Measurements from ENCODE around the gene EPC1.
"Not testable (repeated sequence)": the region's sequence is repeated elsewhere in the genome, so short reads cannot be mapped to it uniquely, and the experiment has no call there.

The EPC1 gene

GRCh38 chr10:32298075-32298812 lies 48.7 kb downstream of the EPC1 start:
- in situ Hi-C loops (cut with MboI; ENCODE audit: low sequenced_read_pairs) = no loop called here

DNA sequence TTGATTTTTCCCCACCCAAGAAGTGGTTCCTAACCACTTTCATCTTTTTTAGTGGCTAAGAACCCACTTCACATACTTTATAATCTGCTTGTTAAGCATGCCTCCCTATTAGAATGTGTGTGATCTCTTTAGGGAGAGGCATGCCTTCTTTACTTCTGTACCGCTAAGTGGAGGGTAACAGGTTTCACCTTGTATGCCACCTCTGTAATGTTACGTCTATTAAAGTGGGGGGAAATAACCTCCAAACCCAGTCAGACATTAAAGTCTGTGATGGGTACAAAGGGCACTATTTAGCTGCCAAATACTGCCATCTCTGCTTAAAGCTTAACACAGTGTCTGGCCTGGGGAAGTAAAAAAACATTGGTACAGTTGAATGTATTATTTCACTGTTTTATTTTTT lies 51.9 kb downstream of the EPC1 start:
- in situ Hi-C loops (cut with MboI; ENCODE audit: low sequenced_read_pairs) = no loop called here

GRCh38 chr10:32293581-32293980 lies 53.4 kb downstream of the EPC1 start:
- in situ Hi-C loops (cut with MboI; ENCODE audit: low sequenced_read_pairs) = no loop called here

GRCh38 chr10:32279795-32280194 lies 67.2 kb downstream of the EPC1 start:
- in situ Hi-C loops (cut with MboI; ENCODE audit: low sequenced_read_pairs) = no loop called here

DNA sequence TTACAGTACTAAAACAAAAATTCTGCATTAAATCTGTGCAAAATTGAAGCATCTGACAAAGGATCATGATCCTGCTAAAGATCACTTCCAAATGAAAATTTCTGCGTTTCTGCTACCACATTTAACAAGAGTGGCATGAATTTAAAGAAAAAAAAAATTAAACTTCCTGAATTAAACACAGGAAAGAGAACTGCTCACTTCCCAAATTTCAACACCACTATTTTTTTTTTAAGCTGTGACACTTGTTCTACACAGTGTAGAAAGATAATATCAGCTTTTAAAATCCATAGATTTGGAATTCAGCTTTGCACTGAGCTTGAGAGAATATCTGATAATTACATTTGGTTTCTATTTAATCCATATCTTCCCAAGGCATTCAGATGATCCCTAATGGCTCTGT lies 73.6 kb downstream of the EPC1 start:
- in situ Hi-C loops (cut with MboI; ENCODE audit: low sequenced_read_pairs) = no loop called here

DNA sequence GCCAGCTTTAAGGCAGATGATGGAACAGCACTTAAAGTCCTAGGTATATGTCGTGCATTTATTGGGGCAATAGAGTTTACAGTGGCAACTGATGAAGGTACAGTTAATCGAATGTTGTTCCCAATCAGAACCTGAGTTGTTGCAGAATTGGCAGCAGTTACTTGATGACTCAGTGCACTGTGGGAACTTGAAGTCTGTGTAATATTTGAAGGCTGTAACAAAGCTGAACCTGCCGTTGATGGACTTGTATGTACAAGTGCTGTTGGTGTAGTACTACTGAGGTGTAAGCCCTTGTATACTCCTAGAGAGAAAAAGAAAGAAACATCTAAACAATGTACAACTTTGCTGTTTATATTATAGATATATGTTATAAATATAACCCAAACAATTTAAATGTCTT lies 75.3 kb downstream of the EPC1 start:
- in situ Hi-C loops (cut with MboI; ENCODE audit: low sequenced_read_pairs) = no loop called here

DNA sequence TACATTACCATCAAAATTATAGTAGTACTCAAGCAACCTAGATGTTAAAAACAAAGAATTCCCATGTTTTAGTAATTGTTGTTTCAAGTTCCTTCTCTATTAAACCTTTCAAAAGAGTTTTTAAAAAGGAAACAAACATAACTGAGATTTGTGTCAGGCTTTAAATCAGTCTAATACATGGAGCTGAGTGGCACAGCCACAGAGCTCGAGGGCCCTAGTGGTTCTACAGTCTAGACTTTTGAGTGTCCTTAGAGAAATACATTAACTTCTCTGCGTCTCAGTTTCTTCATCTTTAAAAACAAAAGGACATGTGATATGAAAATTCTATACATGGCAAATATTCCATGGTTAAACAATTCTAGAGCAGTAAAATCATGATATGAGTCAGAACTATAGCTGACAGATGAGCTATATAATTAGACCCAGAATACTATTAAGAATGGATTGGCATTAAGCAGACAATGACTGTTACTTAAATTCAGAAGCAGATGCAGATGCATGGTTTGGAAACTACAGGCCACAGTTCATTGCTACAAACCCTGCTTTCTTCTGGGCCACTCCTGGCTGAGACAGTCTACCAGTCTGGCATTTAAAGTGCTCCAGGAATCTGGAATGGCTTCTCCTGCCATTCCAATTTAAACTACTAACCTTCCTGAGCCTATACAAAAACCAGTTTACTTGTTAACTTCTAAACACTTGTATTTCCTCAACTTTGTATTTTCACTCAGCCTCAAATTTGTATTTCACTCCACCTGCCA lies 77.4 kb downstream of the EPC1 start:
- in situ Hi-C loops (cut with MboI; ENCODE audit: low sequenced_read_pairs) = no loop called here

DNA sequence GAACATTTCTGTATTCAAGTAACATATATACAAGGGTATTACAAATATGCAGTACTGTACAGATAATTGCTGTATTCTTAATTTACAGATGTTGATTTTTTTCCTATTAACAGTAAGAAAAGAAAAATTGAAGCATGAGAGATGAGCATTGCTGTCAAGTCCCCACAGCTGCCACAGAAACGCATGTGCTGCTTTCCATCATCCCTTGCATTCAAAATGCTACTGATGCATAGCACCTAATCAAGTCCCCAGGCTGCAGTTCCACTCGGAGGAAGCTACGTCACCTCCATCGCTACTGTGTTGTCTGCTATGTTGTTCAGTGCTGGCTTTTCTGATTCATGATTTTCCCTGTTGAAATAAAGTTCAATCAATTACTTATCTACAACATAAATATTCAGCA lies 78.2 kb downstream of the EPC1 start:
- in situ Hi-C loops (cut with MboI; ENCODE audit: low sequenced_read_pairs) = no loop called here

- in situ Hi-C loops (cut with MboI; ENCODE audit: low sequenced_read_pairs) = no loop called here
These were observed 80.0 kb downstream of the EPC1 start for GRCh38 chr10:32266979-32267378.

- in situ Hi-C loops (cut with MboI; ENCODE audit: low sequenced_read_pairs) = no loop called here
These were observed 80.4 kb downstream of the EPC1 start for GRCh38 chr10:32266566-32266965.

DNA sequence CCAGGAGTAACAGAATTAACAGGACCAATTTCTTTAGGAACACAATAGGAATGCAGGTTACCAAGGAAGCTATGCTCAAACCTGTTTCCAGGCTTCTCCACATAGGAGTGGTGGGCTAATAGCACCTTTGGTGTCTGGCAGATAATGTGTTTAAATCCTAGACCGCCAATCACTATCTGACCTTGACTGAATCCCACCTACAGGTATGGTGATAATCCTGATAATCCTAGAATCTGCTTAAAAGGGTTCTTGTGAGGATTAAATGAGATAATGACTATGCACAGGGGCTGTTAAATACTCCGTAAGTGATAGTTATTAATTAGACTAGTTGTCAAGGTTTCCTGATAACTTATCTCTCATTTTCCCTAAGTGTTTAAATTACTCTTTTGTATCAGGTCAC lies 81.2 kb downstream of the EPC1 start:
- in situ Hi-C loops (cut with MboI; ENCODE audit: low sequenced_read_pairs) = no loop called here

- in situ Hi-C loops (cut with MboI; ENCODE audit: low sequenced_read_pairs) = no loop called here
These were observed 83.7 kb downstream of the EPC1 start for GRCh38 chr10:32263300-32263699.

GRCh38 chr10:32259551-32259950 lies 87.4 kb downstream of the EPC1 start:
- in situ Hi-C loops (cut with MboI; ENCODE audit: low sequenced_read_pairs) = no loop called here

GRCh38 chr10:32256613-32257437 lies 90.1 kb downstream of the EPC1 start:
- in situ Hi-C loops (cut with MboI; ENCODE audit: low sequenced_read_pairs) = no loop called here

GRCh38 chr10:32253821-32254220 lies 93.1 kb downstream of the EPC1 start:
- in situ Hi-C loops (cut with MboI; ENCODE audit: low sequenced_read_pairs) = no loop called here

DNA sequence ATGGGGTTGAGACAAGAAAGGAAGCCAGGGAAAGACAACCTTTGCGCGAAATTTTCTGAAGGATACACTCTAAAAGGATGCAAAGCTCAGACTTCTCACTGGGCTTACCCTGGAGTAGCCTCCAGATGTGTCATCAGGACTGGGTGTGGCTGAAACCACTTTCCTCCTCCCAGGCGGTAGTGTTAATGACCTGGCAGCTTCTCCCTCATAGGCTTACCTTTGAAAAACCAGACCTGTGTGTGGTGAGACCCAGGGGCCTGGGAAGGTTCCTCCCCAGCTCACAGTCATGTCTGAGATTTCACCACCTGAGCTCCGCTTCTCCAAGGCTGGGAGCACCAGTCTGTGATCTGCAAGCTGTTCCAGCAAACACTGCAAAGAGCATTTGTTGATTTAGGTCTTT lies 93.7 kb downstream of the EPC1 start:
- in situ Hi-C loops (cut with MboI; ENCODE audit: low sequenced_read_pairs) = no loop called here

GRCh38 chr10:32250489-32250888 lies 96.5 kb downstream of the EPC1 start:
- in situ Hi-C loops (cut with MboI; ENCODE audit: low sequenced_read_pairs) = not testable (repeated sequence)

GRCh38 chr10:32246685-32247084 lies 100.3 kb downstream of the EPC1 start:
- in situ Hi-C loops (cut with MboI; ENCODE audit: low sequenced_read_pairs) = no loop called here

GRCh38 chr10:32245760-32246159 lies 101.2 kb downstream of the EPC1 start:
- in situ Hi-C loops (cut with MboI; ENCODE audit: low sequenced_read_pairs) = no loop called here

- in situ Hi-C loops (cut with MboI; ENCODE audit: low sequenced_read_pairs) = no loop called here
These were observed 102.3 kb downstream of the EPC1 start for GRCh38 chr10:32244421-32245207.

- in situ Hi-C loops (cut with MboI; ENCODE audit: low sequenced_read_pairs) = no loop called here
These were observed 102.9 kb downstream of the EPC1 start for GRCh38 chr10:32244011-32244410.

Data from hTERT RPE-1 (cell line).